GM23338 (cell line): ENCODE results near the gene GAB2.

Experiments
- CREB1 ChIP-seq: fragments of 250-450 bp; sonication (Bioruptor Pico); IDR thresholded peaks from 2 replicates; pipeline ENCODE4 v1.5.0; 2020; ENCODE audit warnings: low read depth, mild to moderate bottlenecking, moderate library complexity
- CTCF ChIP-seq, 2 experiments: fragments of 200-600 bp in 1 of 2; sonication (generic) in 1 of 2; conservative IDR thresholded peaks; 2 replicates each; pipeline versions ENCODE4 v1.5.1 to v1.6.1; 2016 to 2017; ENCODE audit warnings: antibody characterized with exemption in 2 of 2, low read depth in 2 of 2, mild to moderate bottlenecking in 2 of 2, moderate library complexity in 1 of 2
- EZH2 ChIP-seq: fragments of 200-600 bp; sonication (generic); IDR thresholded peaks from one replicate; pipeline ENCODE4 v1.8.0; 2017; ENCODE audit warnings: antibody characterized with exemption, mild to moderate bottlenecking, low read depth; ENCODE audit not compliant: unreplicated experiment
- EZH2phosphoT487 ChIP-seq: fragments of 200-600 bp; sonication (generic); IDR thresholded peaks from one replicate; pipeline ENCODE4 v1.8.1; 2018; ENCODE audit warnings: antibody characterized with exemption; ENCODE audit not compliant: unreplicated experiment
- JUNB ChIP-seq: IDR thresholded peaks from one replicate; pipeline ENCODE4 v1.6.1; 2016; ENCODE audit warnings: antibody characterized with exemption; ENCODE audit not compliant: unreplicated experiment
- POLR2AphosphoS5 ChIP-seq: IDR thresholded peaks from 2 replicates; pipeline ENCODE4 v1.6.1; 2016; ENCODE audit warnings: antibody characterized with exemption, low read depth
- REST ChIP-seq: IDR thresholded peaks from one replicate; pipeline ENCODE4 v1.6.1; 2018; ENCODE audit warnings: antibody characterized with exemption; ENCODE audit not compliant: unreplicated experiment
- ZNF331 ChIP-seq: fragments of 250-450 bp; sonication (Bioruptor Pico); IDR thresholded peaks from 2 replicates; pipeline ENCODE4 v1.5.0; 2020; ENCODE audit warnings: low read depth, mild to moderate bottlenecking, moderate library complexity

- TF ChIP-seq POLR2AphosphoS5 (no peak), CTCF (conservative IDR thresholded peaks at IDR 0.05; ENCODE audit: low read depth in 2 of 2) (no peak), EZH2phosphoT487 (no peak), CREB1 (CRISPR knock-in tag) (no peak), EZH2 (no peak), REST (no peak), ZNF331 (CRISPR knock-in tag) (no peak), JUNB (no peak)
Observed at GRCh38 chr11:78248191-78248590, 169.4 kb downstream of the GAB2 start.
